GM12878 (cell line): ENCODE measurements around the gene KRTCAP3. TPM values are rescaled to one million over a fixed set of nuclear protein-coding genes. Genes with fewer than 3 reads are reported as not detected.

ENCODE experiments used
- ATAC-seq: fragments of 200-7000 bp; cut with Tn5 transposase; 3 replicates; pipeline ENCODE4 v1.9.1; 2020; ENCODE audit warnings: mild to moderate bottlenecking, moderate library complexity
- BruUV-seq: library from RNA; stranded (reverse); fragments of 400-500 nt; replicated peaks from 2 replicates; lab custom pipeline; 2021; lab: Mats Ljungman, UMichigan
- CTCF ChIA-PET: fragments of 300-600 bp; sonication (Branson Sonifier 250); formaldehyde crosslinking; extraction: SDS; loops from one replicate; lab custom pipeline; 2021; ENCODE audit warnings: inconsistent platforms; lab: Yijun Ruan, JAX
- POLR2A ChIA-PET: fragments of 350-600 bp; formaldehyde crosslinking; extraction: SDS; loops from one replicate; lab custom pipeline; 2021; ENCODE audit warnings: inconsistent platforms; lab: Charles Lee
- RAD21 ChIA-PET: fragments of 300-600 bp; sonication (Branson Sonifier 250); formaldehyde crosslinking; loops from one replicate; lab custom pipeline; 2023; ENCODE audit warnings: antibody characterized with exemption; ENCODE audit not compliant: unreplicated experiment; lab: Charles Lee
- SMC1A ChIA-PET: fragments of 300-600 bp; sonication (Branson Sonifier 250); formaldehyde crosslinking; loops from one replicate; lab custom pipeline; 2023; ENCODE audit not compliant: unreplicated experiment, uncharacterized antibody; lab: Charles Lee
- DNase-seq: peaks from one replicate; pipeline ENCODE4 v3.0.0-alpha.2; 2011; ENCODE audit warnings: low read depth, low spot score
- FAIRE-seq: peaks from 3 replicates; lab custom pipeline; 2011; peaks lifted over from hg19 to GRCh38; lab: Jason Lieb, UNC
- H2AFZ ChIP-seq: 2 replicates; pipeline ENCODE4 v1.6.0; 2011; ENCODE audit warnings: low read depth, low read length, control low read depth; ENCODE audit not compliant: control insufficient read depth
- H3K27ac ChIP-seq: 2 replicates; pipeline ENCODE4 v1.5.1; 2011; ENCODE audit warnings: control low read depth; ENCODE audit not compliant: control insufficient read depth, insufficient read depth
- H3K27me3 ChIP-seq, 2 experiments: replicated peaks in 1 of 2; 2 replicates each; pipeline versions ENCODE4 v1.6.0 to v1.6.1; 2011; ENCODE audit warnings: low read length in 1 of 2; ENCODE audit not compliant: control insufficient read depth in 2 of 2, insufficient read depth in 2 of 2
- H3K36me3 ChIP-seq, 2 experiments: 2 replicates each; pipeline ENCODE4 v1.5.1; 2011; ENCODE audit warnings: low read length in 1 of 2; ENCODE audit not compliant: control insufficient read depth in 2 of 2, insufficient read depth in 2 of 2
- H3K4me1 ChIP-seq: 2 replicates; pipeline ENCODE4 v1.6.1; 2011; ENCODE audit warnings: mild to moderate bottlenecking, low read length, moderate library complexity, mixed read lengths; ENCODE audit not compliant: control insufficient read depth, insufficient read depth
- H3K4me2 ChIP-seq: 2 replicates; pipeline ENCODE4 v1.6.0; 2011; ENCODE audit warnings: control low read depth; ENCODE audit not compliant: control insufficient read depth, insufficient read depth
- H3K4me3 ChIP-seq: fragments of 200-600 bp; sonication (generic); 2 replicates; pipeline ENCODE4 v1.5.1; 2016
- H3K79me2 ChIP-seq: 2 replicates; pipeline ENCODE4 v1.6.0; 2011; ENCODE audit warnings: low read length; ENCODE audit not compliant: control insufficient read depth, insufficient read depth
- H3K9ac ChIP-seq: 2 replicates; pipeline ENCODE4 v1.8.0; 2011; ENCODE audit warnings: low read length, control low read depth, mixed read lengths; ENCODE audit not compliant: control insufficient read depth, insufficient read depth
- H3K9me3 ChIP-seq: replicated peaks from 3 replicates; pipeline ENCODE4 v1.5.1; 2011; ENCODE audit warnings: mild to moderate bottlenecking, low read length; ENCODE audit not compliant: control insufficient read depth, insufficient read depth
- H4K20me1 ChIP-seq: 2 replicates; pipeline ENCODE4 v1.6.0; 2011; ENCODE audit not compliant: control insufficient read depth, insufficient read depth
- BCLAF1 ChIP-seq: fragments of 450-650 bp; IDR thresholded peaks from 2 replicates; pipeline ENCODE4 v1.6.1; 2017; ENCODE audit warnings: antibody characterized with exemption, mild to moderate bottlenecking, moderate library complexity
- BHLHE40 ChIP-seq, 2 experiments: fragments of 450-650 bp in 1 of 2; IDR thresholded peaks; 2 replicates each; pipeline ENCODE4 v1.6.1; 2011 to 2017; ENCODE audit warnings: low read depth in 2 of 2, borderline replicate concordance in 1 of 2, improper control_type of control experiment in 1 of 2, low read length in 1 of 2, mild to moderate bottlenecking in 1 of 2
- CHD2 ChIP-seq: IDR thresholded peaks from 2 replicates; pipeline ENCODE4 v1.6.1; 2011; ENCODE audit warnings: low read depth, low read length, improper control_type of control experiment, borderline replicate concordance
- HDGF ChIP-seq: fragments of 450-650 bp; IDR thresholded peaks from 2 replicates; pipeline ENCODE4 v1.6.1; 2016; ENCODE audit warnings: antibody characterized with exemption
- MEF2B ChIP-seq: fragments of 450-650 bp; IDR thresholded peaks from 2 replicates; pipeline ENCODE4 v1.6.1; 2018; ENCODE audit warnings: mild to moderate bottlenecking, moderate library complexity; ENCODE audit not compliant: partially characterized antibody, poor library complexity, severe bottlenecking
- MTA3 ChIP-seq: IDR thresholded peaks from 2 replicates; pipeline ENCODE4 v1.6.1; 2012; ENCODE audit warnings: low read length, inconsistent platforms, borderline replicate concordance
- MYB ChIP-seq: fragments of 150-350 bp; IDR thresholded peaks from 2 replicates; pipeline ENCODE4 v1.6.1; 2014; ENCODE audit warnings: mild to moderate bottlenecking, low read depth, low read length, borderline replicate concordance
- MYC ChIP-seq: IDR thresholded peaks from 2 replicates; pipeline ENCODE4 v1.6.1; 2011; ENCODE audit warnings: mild to moderate bottlenecking, low read length, moderate library complexity, inconsistent platforms; ENCODE audit not compliant: insufficient read depth, insufficient replicate concordance, insufficient read length, severe bottlenecking
- PAX5 ChIP-seq: IDR thresholded peaks from 2 replicates; pipeline ENCODE4 v1.6.1; 2011; ENCODE audit warnings: low read depth, low read length, borderline replicate concordance
- PAX8 ChIP-seq: fragments of 450-650 bp; IDR thresholded peaks from 2 replicates; pipeline ENCODE4 v1.6.1; 2017; ENCODE audit warnings: mild to moderate bottlenecking, moderate library complexity
- RAD21 ChIP-seq: IDR thresholded peaks from 2 replicates; pipeline ENCODE4 v1.6.1; 2011; ENCODE audit warnings: mild to moderate bottlenecking, low read depth, low read length, moderate library complexity; ENCODE audit not compliant: insufficient read depth
- SP1 ChIP-seq: IDR thresholded peaks from one replicate; pipeline ENCODE4 v1.6.1; 2011; ENCODE audit warnings: low read depth, low read length
- SREBF1 ChIP-seq: IDR thresholded peaks from 2 replicates; pipeline ENCODE4 v1.6.1; 2012; ENCODE audit warnings: mild to moderate bottlenecking, low read length
- SREBF2 ChIP-seq: IDR thresholded peaks from 2 replicates; pipeline ENCODE4 v1.6.1; 2012; ENCODE audit warnings: mild to moderate bottlenecking, low read length
- STAT1 ChIP-seq: fragments of 450-650 bp; conservative IDR thresholded peaks from 2 replicates; pipeline ENCODE4 v1.6.1; 2014; ENCODE audit warnings: antibody characterized with exemption, mild to moderate bottlenecking
- ZNF687 ChIP-seq: fragments of 450-650 bp; IDR thresholded peaks from 2 replicates; pipeline ENCODE4 v1.6.1; 2017; ENCODE audit warnings: mild to moderate bottlenecking, moderate library complexity
- in situ Hi-C: fragments of 300-500 bp; cut with MboI; formaldehyde crosslinking; loops from 9 replicates; pipeline ENCODE4 v1.14.3; 2018; ENCODE audit warnings: mixed read lengths
- intact Hi-C: fragments of 100-400 bp; cut with micrococcal nuclease; formaldehyde crosslinking; loops from one replicate; pipeline ENCODE4 v1.14.2; 2022; ENCODE audit not compliant: unreplicated experiment
- polyA plus RNA-seq, 11 experiments: library from polyadenylated mRNA; depleted of rRNA in 4 of 11; unstranded in 6 of 11; stranded (reverse) in 5 of 11; fragments of >200 nt; fragmentation: Nextera tagmentation in 4 of 11; fragmentation: Illumina TruSeq in 1 of 11; extraction: Ambion mirVana in 4 of 11; extraction: Trizol in 1 of 11; gene quantifications; 1 replicate in 1 of 11; 2 replicates in 10 of 11; pipeline versions ENCODE4 v1.2.1 to v1.2.3, GENCODE V29; 2011 to 2016; ENCODE audit warnings: inconsistent platforms in 2 of 11, missing spikeins in 2 of 11, low read depth in 1 of 11
- total RNA-seq, 4 experiments: library from RNA; depleted of rRNA in 3 of 4; stranded (reverse); fragments of >200 nt in 3 of 4; fragmentation: Illumina TruSeq in 1 of 4; extraction: Trizol in 1 of 4; gene quantifications; 2 replicates each; pipeline versions ENCODE4 v1.2.1 to v1.2.3, GENCODE V29; 2013 to 2021
- TF ChIP-seq, protein P1 (sequence below): IDR thresholded peaks from 2 replicates; pipeline ENCODE4 v1.6.1; 2011; ENCODE audit warnings: mild to moderate bottlenecking, low read depth, low read length, moderate library complexity; ENCODE audit not compliant: insufficient replicate concordance

The KRTCAP3 gene
- total and polyA plus RNA-seq, 10 of the 15 experiments (the other 5 are each of a cell fraction or from before 2014, with no cell fraction given), result 0.26 to 2.2 (median 0.82) TPM; not detected in 1

DNA sequence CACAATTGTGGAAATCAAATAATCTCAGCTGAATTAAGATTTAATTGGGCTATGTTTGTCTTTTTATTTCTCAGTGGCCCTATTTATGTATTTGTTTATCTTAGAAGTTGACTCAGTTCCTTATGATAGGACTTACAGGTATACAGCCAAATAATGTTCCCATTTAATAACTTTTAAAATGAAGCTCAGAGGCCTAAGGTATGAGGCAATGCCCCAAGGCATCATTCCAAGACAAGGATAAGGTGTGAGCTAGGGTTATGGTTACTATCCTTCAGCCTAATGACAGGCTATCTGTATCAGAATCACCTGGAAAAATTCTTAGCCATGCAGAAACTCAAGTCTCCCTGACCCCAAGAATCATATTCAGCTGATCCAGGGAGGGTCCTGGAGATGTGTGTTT is 21.2 kb upstream of the KRTCAP3 start:
- no peaks in the 10 kb centered on the region for H3K27me3 ChIP-seq
- no peak for DNase-seq
- H4K20me1 ChIP-seq, result no peaks in the 10 kb centered on the region
- no peaks in the 10 kb centered on the region for H3K79me2 ChIP-seq
- intact Hi-C loops (no loop called here), in situ Hi-C loops (no loop called here)
- H3K9ac ChIP-seq, result no peak overlapping the region
- no peak for TF ChIP-seq SREBF2
- TF ChIP-seq, protein P1, sequence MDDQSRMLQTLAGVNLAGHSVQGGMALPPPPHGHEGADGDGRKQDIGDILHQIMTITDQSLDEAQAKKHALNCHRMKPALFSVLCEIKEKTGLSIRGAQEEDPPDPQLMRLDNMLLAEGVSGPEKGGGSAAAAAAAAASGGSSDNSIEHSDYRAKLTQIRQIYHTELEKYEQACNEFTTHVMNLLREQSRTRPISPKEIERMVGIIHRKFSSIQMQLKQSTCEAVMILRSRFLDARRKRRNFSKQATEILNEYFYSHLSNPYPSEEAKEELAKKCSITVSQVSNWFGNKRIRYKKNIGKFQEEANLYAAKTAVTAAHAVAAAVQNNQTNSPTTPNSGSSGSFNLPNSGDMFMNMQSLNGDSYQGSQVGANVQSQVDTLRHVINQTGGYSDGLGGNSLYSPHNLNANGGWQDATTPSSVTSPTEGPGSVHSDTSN, result no peak
- no peak for TF ChIP-seq HDGF
- no peak for TF ChIP-seq PAX8
- TF ChIP-seq RAD21, result no peak
- no peak for TF ChIP-seq CHD2
- no peak for TF ChIP-seq SREBF1
- no peak for TF ChIP-seq MYB
- no peak for TF ChIP-seq MYC
- TF ChIP-seq BHLHE40 (IDR thresholded peaks at IDR 0.05; ENCODE audit: borderline replicate concordance in 1 of 2, low read depth in 2 of 2, low read length in 1 of 2), result no peak
- no peak for TF ChIP-seq MTA3
- no peak for TF ChIP-seq SP1
- TF ChIP-seq BCLAF1, result no peak
- TF ChIP-seq STAT1, result no peak
- TF ChIP-seq ZNF687, result no peak
- TF ChIP-seq MEF2B, result no peak
- no peak for TF ChIP-seq PAX5
- no peaks in the 10 kb centered on the region for H3K4me1 ChIP-seq
- no peak overlapping the region for H3K4me3 ChIP-seq
- no peak overlapping the region for H3K4me2 ChIP-seq
- FAIRE-seq, result no peak
- no peaks in the 10 kb centered on the region for H3K36me3 ChIP-seq
- ChIA-PET POLR2A (no interaction called here), RAD21 (interaction anchor here (0.6 kb wide), 1 partner anchor 75 kb away, joined by 3 read pairs; no protein-coding TSS in a partner anchor), CTCF (interaction anchor here (1.3 to 1.4 kb wide), 2 partner anchors 11 to 263 kb away, joined by 4 to 5 read pairs; partner anchors contain the start of gene PPM1G), SMC1A (interaction anchor here (0.9 to 1.5 kb wide), 2 partner anchors 8 to 11 kb away, joined by 3 to 4 read pairs; partner anchors contain the start of gene PPM1G)
- H3K27ac ChIP-seq, result no peak overlapping the region
- no peak overlapping the region for H2AFZ ChIP-seq
- no peaks in the 10 kb centered on the region for H3K9me3 ChIP-seq
- no peak for ATAC-seq
- no TSS peak for BruUV-seq
